ENCODE data around the gene IRF5. TPM values are rescaled to one million over a fixed set of nuclear protein-coding genes. Genes with fewer than 3 reads are reported as not detected.
"Not testable (repeated sequence)": the region's sequence is repeated elsewhere in the genome, so short reads cannot be mapped to it uniquely, and the experiment has no call there.

IRF5 gene
- total RNA-seq, 1 experiment from 2014 or later, result 17.4 TPM

DNA sequence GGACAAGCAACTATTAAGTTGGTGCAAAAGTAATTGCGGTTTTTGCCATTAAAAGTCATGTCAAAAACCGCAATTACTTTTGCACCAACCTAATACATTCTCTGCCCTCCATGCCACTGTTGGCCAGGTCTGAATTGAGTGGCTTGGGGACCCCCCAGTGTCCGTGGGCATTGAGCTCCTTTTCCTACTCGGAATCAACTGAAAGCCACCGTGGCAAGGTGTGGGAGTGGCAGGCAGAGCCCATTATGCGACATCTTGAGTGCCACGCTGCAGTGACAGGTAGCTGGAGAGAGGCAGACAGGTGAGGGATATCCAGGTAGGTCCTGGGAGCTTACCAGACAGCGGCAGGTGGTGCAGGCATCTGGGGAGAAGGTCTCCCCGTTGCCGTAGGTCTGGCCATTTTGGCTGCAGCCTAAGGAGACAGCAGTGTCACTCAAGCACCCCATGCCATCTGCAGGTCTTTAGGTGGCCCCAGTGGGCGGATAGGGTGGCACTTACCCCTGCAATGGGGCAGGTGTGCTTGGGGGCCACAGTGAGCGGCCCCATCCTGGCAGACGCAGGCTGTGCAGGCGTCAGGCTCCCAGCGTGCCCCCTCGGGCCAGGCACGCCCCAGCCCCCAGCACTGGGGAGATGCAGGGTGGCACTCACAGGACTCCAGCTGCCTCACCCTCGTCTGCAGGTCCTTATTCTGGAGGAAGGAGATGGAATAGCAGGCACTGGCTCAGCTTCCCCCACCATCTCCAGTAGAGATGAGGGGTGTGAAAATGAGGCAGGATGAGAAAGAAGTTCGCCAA is 30.8 kb upstream of the IRF5 start:
- DNase-seq (ENCODE audit: low spot score), result no peak

DNA sequence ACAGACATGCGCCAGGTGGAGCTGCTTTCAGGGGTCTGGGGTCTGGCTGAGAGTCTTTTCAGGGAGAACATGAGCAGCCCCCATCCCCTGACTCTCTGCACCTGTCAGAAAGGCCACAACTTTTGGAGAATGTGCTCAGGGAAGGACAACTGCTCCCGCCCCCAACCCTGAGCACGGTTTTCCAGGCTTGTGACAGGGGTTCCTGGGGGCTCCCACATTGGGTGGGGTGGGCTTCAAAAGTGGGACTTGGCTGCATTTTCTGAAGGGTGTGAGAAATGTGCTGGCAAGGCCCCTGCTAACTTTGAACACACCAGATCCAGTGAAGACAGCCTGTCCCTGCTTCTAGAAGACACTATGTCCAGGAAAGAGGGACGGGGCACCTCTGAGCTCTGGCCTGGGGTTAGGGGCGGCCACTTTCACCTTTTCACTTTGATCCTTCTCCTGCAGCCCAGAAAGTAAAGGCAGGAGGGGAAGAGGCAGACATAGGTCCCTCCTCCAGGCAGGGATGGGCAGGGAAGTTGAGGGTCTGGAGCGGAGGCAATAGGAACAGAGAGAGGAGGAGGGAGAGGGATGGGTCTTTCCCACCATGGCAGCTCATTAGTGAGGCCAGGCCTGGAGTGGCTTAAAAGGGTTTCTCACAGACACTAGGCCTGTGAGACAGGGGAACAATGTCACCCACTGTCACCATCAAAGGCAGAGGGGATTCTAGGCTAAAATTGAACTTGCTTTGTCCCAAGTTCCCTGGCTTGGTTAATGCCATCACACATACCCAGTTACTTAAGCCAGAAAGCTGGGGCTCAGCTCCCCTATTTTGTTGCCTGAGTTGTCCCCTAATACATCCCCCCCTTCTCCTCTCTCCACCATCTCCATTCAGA is 28.7 kb upstream of the IRF5 start:
- DNase-seq (ENCODE audit: low spot score), result no peak

DNA sequence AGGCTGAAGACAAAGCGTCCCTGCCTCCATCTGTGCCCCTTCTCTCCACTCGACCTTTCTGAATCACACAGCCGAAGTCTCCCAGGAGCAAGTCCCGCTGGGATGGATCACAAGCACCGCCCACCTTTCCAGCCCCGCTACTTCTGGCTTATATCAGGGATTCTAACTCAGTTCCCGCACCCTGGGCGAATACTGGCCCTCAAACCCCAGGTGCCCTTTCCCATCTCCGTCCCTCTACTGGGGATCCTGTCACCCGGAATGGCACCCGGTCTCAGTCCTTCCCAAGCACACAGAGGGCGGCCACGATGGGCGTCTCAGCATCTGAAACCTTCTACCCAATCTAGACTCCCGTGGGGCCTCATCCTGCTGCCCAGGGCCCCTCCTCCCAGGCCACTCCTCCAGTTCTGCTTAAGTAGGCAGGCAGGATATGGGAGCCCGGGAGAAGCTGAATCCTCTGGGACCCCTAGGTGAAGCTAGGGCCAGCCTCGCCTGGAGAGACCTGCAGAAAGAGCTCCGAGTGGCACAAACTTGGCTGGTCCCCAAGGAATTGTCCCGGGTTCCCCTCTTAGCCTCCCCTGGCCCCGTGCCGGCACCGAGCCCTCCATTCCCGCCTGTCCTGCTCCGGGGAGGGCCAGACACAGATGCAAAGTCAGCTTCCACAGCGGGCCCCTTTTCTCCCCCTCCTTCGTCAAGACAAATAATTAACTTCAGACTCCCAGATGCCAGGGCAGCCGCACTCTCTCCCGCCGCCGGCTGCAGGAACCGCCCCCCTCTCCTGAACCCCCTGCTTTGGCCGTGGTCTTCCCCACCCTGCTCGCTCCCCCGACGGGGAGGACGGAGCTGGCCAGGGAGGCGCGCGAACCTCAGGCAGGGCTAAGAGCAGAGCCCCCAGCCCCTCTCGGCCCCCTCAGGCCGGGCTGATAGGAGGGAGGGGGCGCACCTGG is 27.8 kb upstream of the IRF5 start:
- no peak for DNase-seq (ENCODE audit: low spot score)

DNA sequence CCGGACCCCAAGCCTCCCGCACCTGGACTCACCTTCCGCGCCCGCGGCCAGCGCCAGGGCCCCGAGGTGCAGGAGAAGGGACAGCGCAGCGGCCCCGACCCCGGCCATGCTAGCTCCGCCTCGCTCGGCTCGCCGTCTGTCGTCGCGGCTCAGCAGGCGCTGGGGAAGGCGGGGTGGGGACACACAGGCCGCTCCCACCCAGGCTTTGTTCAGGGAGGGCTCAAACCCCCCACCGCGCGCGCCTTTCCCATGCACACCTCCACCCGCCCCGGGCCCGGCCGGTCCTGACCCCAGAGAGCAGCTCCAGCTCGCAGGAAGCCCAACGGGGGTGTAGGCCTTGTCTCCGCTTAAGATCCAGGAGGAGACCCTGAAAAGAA is 27.2 kb upstream of the IRF5 start, which contains the start of gene KCP:
Gene KCP (minus strand): TSS at position 141 of the 377 bp plus-strand sequence. CDS start 33 bp downstream, at position 108.
- no peak for DNase-seq (ENCODE audit: low spot score)

DNA sequence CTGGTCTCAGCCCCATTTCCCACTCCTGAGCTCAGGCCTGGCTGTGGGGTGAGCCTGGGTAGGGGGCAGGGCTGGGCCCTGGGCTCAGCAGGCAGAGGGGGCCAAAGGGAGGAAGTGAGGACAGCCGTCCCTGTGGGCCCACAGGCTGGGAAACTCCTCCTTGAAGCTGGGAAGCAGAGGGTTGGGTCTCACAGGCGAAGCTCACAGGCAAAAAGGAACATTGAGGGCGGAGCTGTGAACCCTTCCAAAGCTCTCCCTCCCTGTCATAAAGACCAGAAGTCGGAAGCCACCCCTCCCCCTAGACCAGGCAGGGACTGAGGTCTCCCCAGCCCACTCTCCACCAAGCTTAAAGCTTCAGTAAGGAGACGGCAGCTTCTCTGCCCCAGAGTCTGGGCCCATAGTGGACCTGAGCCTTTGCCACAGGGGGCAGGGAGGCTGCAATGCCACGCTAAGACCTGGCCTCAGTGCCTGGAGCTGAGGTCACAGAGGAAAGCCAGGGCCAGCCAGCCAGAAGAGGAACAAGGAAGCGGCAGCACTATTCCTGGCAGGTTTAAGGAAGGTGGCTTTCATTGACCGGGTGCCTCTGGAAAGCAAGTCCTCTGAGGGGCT is 26.2 kb upstream of the IRF5 start:
- no peak for DNase-seq (ENCODE audit: low spot score)

DNA sequence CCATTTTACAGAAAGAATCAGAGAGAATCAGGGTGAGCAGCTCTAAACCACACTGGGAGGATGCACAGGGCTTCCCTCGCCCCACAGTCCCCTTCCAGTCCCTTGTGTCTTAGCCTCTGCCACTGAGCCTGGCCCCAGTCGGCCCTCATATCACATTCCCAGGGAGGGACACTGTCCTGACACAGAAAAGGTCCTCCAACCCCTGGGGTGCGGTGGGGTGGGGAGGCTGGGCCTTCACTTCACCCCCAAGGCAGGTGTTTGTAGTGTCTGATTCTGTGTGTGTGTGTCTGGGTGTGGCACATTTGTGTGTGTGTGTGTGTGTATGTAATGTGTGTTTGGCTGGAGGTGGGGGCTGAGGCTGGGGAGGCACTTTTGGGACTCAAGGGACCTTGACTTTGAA is 25.4 kb upstream of the IRF5 start:
- no peak for DNase-seq (ENCODE audit: low spot score)

DNA sequence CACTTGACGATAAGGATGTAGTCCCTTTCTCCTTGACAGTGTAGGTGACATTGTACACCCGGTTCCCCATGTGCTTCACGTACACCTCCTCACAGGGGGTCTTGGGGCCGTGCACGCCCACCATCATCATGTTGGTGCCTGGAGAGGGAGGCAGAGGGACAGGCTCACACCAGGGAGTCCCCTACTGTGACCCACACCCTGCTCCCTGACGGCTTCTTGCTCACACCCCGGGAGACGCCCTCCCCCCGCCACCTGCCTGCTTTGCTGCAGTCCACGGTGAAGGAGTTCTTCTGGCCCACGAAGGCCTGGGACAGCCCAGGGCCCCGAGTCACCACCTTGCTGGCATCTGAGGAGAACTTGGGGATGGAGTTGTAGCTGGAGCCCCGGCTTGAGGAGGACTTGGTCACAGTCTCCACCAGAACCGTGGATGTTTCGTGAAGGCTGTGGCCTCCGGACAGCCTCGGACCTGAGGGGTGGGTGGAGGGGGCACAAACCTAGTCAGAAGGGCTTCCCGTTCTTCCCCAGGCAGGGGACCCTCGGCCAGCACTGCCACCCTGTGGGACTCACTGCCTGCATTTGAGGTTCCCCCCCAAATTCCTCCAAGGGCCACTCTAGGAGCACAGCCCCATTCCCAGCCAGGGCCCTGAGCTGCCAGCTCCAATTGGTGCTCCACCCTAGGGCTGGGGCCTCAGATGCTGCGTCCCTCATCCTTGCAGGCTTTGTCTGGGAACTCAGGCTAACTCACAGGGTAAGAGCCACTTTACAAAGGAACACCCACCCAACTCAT is 24.8 kb upstream of the IRF5 start:
- not testable (repeated sequence) for DNase-seq (ENCODE audit: low spot score)

DNA sequence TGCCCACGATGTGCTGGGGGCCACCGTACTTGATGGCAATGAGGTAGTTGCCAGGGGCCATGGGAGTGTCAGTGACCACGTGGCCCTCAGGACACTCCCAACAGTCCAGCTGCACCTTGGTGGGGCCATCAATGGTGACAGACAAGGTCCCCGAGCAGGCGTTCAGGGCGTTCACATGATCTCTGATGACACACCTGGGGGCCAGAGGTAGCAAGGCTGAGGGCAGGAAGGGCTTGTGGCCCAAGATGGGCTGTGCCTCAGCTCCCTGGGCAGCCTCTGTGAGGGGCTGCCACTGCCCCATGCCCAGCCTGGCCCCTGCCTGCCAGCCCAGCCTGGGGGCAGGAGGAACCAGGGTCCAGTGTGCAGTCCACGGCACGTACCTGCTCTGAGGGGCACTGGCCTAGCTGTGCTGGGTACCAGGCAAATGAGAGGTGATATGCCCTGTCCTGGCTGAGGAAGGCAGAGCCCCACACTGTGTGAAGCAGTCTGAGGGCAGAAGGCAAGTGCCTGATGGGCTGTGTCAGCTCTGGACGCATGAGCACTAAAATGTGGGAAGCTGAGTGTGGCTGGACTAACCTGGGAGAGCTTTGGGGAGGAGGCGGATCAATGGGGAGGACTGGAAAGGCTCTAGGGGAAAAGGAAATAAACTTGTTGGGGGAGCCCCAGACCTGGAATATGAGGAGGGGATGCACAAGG is 23.7 kb upstream of the IRF5 start:
- DNase-seq (ENCODE audit: low spot score), result no peak

DNA sequence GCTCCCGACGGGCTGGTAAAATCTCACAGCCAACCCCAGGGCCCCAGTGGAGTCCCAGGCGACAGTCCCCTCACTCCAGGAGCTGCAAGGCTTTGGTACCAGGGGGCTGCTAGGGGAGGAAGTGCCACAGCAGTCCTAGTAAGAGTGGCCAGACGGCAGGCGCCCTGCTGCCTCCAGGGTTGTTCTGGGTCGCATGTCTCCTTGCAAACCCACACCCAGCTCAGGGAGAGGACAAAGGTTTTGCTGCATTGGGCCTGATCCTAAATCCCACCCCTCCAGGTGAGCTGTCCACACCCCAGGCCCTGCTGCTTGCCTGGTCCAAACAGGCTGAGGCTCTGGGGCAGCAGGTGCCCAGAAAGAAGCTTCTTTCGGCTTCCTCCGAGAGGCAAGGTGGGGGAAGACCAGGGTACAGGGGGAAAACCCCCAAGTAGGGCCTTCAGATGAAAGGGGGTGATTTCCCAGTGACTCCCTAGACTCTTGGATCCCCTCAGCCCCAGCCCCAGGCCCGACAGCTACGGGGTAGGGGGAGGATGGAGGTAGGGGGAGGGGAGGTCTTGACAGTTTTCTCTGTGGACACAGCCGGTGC is 23.1 kb upstream of the IRF5 start:
- DNase-seq (ENCODE audit: low spot score), result no peak

DNA sequence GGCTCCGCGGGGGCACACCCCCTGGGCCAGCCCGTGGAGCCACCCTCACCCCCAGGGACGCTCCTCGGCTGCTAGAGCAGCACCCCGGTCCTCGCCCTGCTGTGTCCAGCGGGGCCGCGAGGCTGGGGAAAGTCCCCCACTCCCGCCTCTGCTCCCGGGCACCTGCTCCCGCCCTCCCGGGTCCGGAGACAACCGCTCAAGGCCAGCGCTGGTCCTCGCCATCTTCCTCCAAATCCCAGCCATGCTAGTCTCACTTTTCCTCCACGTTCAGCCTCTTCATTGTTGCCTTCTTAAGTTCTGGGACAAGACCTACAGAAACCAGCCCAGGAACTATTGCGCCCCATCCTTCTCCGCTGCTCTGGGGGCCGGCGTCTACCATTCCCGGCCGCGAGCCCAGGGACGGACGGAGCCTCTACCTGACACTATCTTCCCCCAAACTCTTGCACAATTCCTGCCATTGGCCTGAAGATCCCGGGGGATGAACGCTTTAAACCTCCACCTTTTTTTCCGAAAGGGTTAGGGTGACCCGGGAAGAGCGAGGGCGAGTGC is 22.4 kb upstream of the IRF5 start:
- no peak for DNase-seq (ENCODE audit: low spot score)

DNA sequence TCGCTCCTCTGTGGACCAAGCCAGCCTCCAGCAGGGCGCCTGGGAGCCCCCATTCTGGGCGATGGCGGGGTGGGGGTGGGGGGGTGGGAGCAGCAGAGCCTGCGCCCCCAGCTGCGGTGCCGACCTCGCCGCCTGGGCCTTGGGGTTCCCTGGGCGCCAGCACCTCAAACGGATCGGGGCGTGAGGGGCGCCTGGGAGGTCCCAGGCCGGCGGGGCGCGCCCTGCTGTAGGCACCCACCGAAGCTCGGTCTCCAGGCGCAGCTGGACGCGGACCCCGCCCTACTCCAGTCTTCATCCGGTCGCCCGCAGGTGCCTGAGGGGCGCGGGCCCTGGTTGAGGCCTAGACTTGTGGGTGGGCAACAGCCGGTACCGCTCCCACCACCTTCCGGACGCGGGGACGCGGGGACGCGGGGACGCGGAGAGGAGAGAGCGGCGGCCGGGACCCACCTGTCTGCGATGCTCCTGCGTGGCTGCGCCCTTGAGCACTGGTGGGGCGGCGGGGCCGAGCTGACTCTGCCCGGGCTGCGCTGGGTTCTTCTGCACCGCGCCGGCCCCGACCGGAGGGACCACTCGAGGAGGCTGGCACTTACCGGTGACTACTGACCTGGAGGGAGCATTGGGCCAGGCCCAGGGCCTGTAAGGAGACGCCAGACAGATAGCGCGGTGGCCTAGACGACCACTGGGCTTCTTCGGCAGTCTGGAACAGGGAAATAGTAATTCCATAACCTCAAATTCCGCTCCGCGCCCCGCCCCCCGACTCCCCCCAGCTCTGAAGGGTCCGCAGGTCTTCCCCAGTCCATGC is 21.7 kb upstream of the IRF5 start:
- DNase-seq (ENCODE audit: low spot score), result no peak

DNA sequence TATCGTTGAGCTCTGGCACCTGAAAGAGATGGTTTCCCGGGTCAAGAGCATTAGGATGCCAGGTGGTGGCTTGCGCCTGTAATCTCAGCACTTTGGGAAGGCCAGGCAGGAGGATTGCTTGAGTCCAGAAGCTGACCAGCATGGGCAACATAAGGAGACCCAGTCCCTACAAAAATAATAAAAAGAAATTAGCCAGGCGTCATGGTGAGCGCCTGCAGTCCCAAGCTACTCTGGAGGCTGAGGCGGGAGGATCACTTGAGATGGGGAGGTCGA is 21.1 kb upstream of the IRF5 start:
- DNase-seq (ENCODE audit: low spot score), result no peak

DNA sequence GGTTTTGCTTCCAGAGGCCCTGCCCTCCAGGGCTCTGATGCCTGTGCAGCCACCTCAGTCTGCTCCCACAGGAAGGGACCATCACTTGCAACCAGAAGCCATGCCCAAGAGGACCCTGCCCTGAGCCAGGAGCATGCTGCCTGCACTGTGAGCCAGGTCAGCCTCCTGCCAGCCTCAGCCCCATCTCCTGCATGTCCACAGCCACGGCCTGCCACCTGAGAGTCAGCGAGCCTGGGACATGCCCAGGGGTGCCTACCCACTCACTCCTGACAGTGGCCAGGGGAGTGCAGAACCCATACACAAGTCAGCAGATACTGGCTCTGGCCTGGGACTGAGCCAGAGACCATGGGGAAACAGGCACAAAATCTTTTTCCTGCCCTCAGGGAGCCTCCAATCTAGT is 20.6 kb upstream of the IRF5 start:
- DNase-seq (ENCODE audit: low spot score), result no peak

DNA sequence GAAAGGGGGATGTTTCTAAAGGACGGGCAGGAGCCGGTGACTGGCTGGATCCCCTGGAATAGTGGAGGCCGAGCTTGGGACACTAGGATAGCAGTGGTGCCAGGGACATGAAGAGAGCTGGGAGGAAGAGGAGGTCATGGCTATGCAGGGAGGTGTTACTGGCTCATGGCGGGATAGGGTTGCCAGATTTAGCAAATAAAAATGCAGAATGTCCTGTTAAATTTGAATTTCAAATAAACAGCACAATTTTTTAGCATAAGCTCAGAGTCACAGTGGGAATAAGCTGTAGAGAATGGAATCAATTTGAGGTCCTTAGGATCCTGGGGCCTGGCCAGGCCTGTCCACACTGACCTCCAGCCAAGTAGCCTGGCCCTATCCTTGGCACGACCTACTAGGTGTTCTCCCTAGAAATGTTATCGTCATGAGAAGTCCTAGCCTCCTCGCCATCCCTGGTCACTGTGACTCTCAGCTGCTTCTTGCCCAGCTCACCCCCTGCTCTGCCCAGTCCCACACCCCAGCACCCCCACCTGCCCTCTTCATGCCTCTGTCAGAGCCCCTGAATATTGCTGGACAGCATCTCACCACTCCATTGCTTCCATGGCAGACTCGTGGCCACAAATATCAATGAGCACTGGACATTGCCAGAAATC is 19.6 kb upstream of the IRF5 start:
- DNase-seq (ENCODE audit: low spot score), result no peak

DNA sequence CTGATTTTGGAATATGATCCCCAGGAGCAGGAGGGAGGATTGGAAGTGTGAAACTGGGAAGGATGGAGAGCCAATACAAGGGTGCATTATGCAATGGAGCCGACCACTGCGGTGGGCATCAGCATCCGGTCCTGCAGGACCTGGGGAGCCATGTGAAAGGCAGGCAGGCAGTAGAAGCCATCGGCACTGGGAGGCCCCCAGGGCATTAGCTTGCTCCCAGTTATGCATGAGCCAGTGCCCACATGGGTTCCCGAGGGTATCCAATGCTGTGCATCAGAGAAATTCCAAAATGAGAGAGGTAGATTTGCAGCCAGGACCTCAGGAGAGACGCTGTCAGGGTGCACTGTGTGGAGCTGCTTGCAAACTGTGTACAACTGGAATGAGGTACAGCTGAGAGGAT is 18.5 kb upstream of the IRF5 start:
- no peak for DNase-seq (ENCODE audit: low spot score)

DNA sequence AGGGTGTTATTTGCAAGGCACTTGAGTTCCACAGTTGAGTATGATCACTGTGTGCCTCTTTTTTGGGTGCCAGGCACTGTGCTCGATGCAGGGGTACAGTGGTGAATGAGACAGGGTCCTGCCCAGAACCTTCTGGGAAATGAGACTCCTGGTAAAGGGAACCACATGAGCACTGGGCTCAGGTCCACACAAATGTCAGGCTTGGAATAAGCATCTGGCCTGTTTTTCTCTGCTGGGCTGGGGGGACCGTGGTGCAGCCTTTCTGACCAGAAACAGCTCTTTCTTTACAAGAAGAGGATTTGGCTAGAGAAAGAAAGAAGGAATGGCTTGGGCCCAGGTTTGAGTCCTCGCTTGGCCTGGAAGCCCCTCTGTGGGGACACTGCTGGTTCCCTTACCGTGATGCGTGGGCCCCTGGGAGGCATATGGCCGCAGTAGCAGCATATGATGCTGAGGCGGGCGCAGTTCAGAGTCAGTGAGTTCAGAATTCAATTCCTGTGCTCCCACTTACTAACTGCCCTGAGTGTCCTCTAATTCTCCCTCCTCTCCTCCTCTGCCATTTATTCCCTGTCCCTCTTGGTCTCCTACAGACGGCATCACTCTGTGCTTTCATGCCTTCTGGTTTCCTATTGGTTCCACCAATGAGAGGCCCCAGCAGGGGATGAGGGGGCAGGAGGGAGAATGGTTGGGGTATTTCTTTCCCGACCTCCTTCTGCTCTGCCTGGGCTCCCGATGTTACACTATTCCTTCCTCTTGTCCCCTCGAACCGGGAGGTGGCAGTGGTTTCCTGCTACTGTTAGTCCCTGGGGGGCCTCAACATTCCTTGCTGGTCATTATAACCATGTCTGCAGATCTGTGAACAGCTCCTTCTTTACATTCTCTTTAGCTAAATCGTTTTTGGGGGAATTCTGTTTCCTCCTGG is 17.6 kb upstream of the IRF5 start:
- DNase-seq (ENCODE audit: low spot score), result no peak

Measured in A172 (cell line).